SJCRH30 (cell line): ENCODE results near the gene FAM124A. TPM values are rescaled to one million over a fixed set of nuclear protein-coding genes. Genes with fewer than 3 reads are reported as not detected.

ENCODE experiments used
- DNase-seq, 2 experiments: peaks; one replicate each; pipeline ENCODE4 v3.0.0-alpha.2; 2015 to 2020
- H3K27ac ChIP-seq: fragments of 250-450 bp; sonication (Bioruptor Pico); 2 replicates; pipeline ENCODE4 v1.5.1; 2020; ENCODE audit warnings: mild to moderate bottlenecking, moderate library complexity
- H3K27me3 ChIP-seq: fragments of 250-450 bp; sonication (Bioruptor Pico); 2 replicates; pipeline ENCODE4 v1.5.1; 2020; ENCODE audit warnings: mild to moderate bottlenecking, moderate library complexity
- H3K36me3 ChIP-seq: fragments of 250-450 bp; sonication (Bioruptor Pico); 2 replicates; pipeline ENCODE4 v1.5.1; 2020; ENCODE audit warnings: mild to moderate bottlenecking, moderate library complexity
- H3K4me1 ChIP-seq: fragments of 250-450 bp; sonication (Bioruptor Pico); 2 replicates; pipeline ENCODE4 v1.5.1; 2020; ENCODE audit warnings: mild to moderate bottlenecking, moderate library complexity
- H3K4me3 ChIP-seq: fragments of 250-450 bp; sonication (Bioruptor Pico); 2 replicates; pipeline ENCODE4 v1.5.1; 2020; ENCODE audit warnings: mild to moderate bottlenecking, moderate library complexity
- H3K9me3 ChIP-seq: fragments of 250-450 bp; sonication (Bioruptor Pico); replicated peaks from 2 replicates; pipeline ENCODE4 v1.5.1; 2020; ENCODE audit warnings: mild to moderate bottlenecking, moderate library complexity
- total RNA-seq: library from RNA; depleted of rRNA; stranded (reverse); fragments of >200 nt; shearing (Covaris generic); gene quantifications from 2 replicates; pipeline ENCODE4 v1.2.3, GENCODE V29; 2014; rRNA removed

Gene FAM124A
- total RNA-seq, 1 experiment from 2014 or later = 0.45 TPM

GRCh38 chr13:51332566-51333361 is 110.6 kb downstream of the FAM124A start:
- Histone ChIP-seq H3K27me3 (no peaks in the 10 kb centered on the region), H3K9me3 (no peaks in the 10 kb centered on the region), H3K36me3 (no peaks in the 10 kb centered on the region), H3K4me1 (0 out of 2 replicates have a peak, but pooled peaks cover 8% of the 10 kb centered on the region), H3K27ac (no peak overlapping the region), H3K4me3 (no peak overlapping the region)
- no peak for DNase-seq

GRCh38 chr13:51333421-51333820 is 111.2 kb downstream of the FAM124A start:
- no peak overlapping the region for H3K27ac ChIP-seq
- no peaks in the 10 kb centered on the region for H3K9me3 ChIP-seq
- H3K4me1 ChIP-seq = 0 out of 2 replicates have a peak, but pooled peaks cover 8% of the 10 kb centered on the region
- no peaks in the 10 kb centered on the region for H3K36me3 ChIP-seq
- H3K4me3 ChIP-seq = no peak overlapping the region
- H3K27me3 ChIP-seq = no peaks in the 10 kb centered on the region
- peak in 1 of 2 experiments; percentile 49 for DNase-seq

GRCh38 chr13:51333826-51334225 is 111.6 kb downstream of the FAM124A start:
- Histone ChIP-seq H3K4me3 (no peak overlapping the region), H3K27me3 (no peaks in the 10 kb centered on the region)
- DNase-seq = peak in 1 of 2 experiments; percentile 18

More at GRCh38 chr13:51333826-51334225, 111.6 kb downstream of the FAM124A start:
- no peak overlapping the region for H3K27ac ChIP-seq
- no peaks in the 10 kb centered on the region for H3K9me3 ChIP-seq
- no peaks in the 10 kb centered on the region for H3K36me3 ChIP-seq
- 0 out of 2 replicates have a peak, but pooled peaks cover 8% of the 10 kb centered on the region for H3K4me1 ChIP-seq

Other genes starting within 250 kb of the FAM124A start
- gene C13orf42, start 111.1 kb upstream of the FAM124A start, total RNA-seq = not detected in 2 replicates
- gene SERPINE3, start 117.3 kb downstream of the FAM124A start, total RNA-seq = not detected in 2 replicates
- gene INTS6, start 230.6 kb downstream of the FAM124A start, total RNA-seq = 34.3 and 38.7 TPM in 2 replicates